ENCODE measurements around the gene TAS2R1. TPM values are rescaled to one million over a fixed set of nuclear protein-coding genes. Genes with fewer than 3 reads are reported as not detected.

Gene TAS2R1
- total RNA-seq, 3 donors from 2014 or later = not detected

DNA sequence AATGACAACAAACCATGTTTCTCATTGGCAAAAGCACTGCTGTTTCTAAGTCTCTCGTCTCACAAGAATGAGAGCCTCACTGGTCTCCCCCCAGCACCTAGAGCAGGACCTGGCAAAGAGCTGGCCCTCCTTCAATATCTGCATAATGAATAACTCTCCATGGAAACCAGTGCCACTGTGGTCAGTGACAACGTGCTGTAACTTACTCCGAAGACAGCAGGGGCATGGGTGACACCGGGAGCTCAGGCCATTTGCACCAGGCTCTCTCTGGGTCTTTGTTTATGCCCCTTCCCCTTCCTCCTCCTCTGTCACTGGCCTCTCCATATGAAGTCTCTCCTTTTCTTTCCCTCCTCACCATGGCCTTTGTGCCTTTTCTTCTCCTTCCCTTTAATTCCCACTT lies 33.3 kb downstream of the TAS2R1 start:
- TF ChIP-seq, protein P1, sequence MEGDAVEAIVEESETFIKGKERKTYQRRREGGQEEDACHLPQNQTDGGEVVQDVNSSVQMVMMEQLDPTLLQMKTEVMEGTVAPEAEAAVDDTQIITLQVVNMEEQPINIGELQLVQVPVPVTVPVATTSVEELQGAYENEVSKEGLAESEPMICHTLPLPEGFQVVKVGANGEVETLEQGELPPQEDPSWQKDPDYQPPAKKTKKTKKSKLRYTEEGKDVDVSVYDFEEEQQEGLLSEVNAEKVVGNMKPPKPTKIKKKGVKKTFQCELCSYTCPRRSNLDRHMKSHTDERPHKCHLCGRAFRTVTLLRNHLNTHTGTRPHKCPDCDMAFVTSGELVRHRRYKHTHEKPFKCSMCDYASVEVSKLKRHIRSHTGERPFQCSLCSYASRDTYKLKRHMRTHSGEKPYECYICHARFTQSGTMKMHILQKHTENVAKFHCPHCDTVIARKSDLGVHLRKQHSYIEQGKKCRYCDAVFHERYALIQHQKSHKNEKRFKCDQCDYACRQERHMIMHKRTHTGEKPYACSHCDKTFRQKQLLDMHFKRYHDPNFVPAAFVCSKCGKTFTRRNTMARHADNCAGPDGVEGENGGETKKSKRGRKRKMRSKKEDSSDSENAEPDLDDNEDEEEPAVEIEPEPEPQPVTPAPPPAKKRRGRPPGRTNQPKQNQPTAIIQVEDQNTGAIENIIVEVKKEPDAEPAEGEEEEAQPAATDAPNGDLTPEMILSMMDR (IDR thresholded peaks at IDR 0.05) = no peak
- no peak for ATAC-seq
- intact Hi-C loops (cut with DNase I, micrococcal nuclease) = no loop called here
- H3K4me1 ChIP-seq (ENCODE audit: low read depth) = peaks cover 10% of the 10 kb centered on the region
- no peak overlapping the region for H3K4me3 ChIP-seq
- H3K36me3 ChIP-seq (ENCODE audit: low read depth) = no peaks in the 10 kb centered on the region
- H3K9me3 ChIP-seq = no peaks in the 10 kb centered on the region
- no peak for DNase-seq

DNA sequence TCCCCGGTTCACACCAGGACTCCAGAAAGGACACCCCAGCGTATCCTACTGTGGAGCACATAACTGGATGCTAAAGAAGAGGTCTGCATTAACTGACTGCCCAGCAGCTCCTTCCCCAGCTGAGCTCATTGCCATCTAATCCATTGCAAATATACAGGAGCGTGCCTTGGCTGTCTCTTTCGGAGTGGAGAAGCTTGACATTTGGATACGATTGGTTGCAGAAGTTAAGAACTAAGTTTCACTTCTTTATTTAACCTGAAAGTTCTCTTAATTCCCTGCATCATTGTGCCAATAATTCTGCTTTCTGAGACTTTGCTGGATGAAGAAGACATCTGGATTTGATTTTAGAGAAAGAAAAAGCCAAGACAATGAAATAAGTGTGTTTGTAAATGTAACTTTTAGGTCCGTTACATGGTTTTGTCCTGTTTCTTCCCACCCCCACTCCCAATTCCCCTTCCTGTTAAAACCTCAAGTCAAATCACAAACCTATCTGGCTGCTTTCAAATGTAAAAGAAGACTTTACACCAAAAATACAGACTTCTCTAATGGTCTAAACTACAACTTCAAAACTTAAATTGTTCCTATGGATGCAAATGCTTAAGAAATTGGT lies 33.9 kb downstream of the TAS2R1 start:
- DNase-seq = no peak
- H3K36me3 ChIP-seq (ENCODE audit: low read depth) = no peaks in the 10 kb centered on the region
- intact Hi-C loops (cut with DNase I, micrococcal nuclease) = no loop called here
- no peaks in the 10 kb centered on the region for H3K9me3 ChIP-seq
- H3K4me1 ChIP-seq (ENCODE audit: low read depth) = peaks cover 10% of the 10 kb centered on the region
- no peak overlapping the region for H3K4me3 ChIP-seq
- TF ChIP-seq, protein P1 (IDR thresholded peaks at IDR 0.05) = no peak
- no peak for ATAC-seq

DNA sequence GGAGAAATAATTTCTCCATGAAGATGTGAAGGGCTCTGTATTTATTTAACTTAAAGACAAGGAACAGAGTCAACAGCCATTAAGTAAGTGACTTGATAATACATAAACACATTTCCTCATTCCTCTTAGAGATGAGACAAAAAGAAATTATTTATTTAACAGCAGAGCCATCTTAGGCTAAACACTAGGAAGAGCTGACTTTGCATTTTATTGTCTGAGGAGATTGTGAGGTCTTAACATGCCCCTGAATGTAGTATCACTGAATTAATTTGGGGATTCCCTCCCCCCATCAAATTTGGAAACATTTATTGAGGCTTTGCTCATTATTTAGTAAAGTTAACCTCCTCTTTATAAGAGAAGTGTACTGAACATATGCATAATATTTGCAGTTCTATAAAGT lies 35.2 kb downstream of the TAS2R1 start:
- Histone ChIP-seq H3K4me3 (no peak overlapping the region), H3K36me3 (ENCODE audit: low read depth) (no peaks in the 10 kb centered on the region), H3K9me3 (no peaks in the 10 kb centered on the region), H3K4me1 (ENCODE audit: low read depth) (peaks cover 10% of the 10 kb centered on the region)
- TF ChIP-seq, protein P1 (IDR thresholded peaks at IDR 0.05) = no peak
- ATAC-seq (no peak), DNase-seq (no peak)
- intact Hi-C loops (cut with DNase I, micrococcal nuclease) = no loop called here

DNA sequence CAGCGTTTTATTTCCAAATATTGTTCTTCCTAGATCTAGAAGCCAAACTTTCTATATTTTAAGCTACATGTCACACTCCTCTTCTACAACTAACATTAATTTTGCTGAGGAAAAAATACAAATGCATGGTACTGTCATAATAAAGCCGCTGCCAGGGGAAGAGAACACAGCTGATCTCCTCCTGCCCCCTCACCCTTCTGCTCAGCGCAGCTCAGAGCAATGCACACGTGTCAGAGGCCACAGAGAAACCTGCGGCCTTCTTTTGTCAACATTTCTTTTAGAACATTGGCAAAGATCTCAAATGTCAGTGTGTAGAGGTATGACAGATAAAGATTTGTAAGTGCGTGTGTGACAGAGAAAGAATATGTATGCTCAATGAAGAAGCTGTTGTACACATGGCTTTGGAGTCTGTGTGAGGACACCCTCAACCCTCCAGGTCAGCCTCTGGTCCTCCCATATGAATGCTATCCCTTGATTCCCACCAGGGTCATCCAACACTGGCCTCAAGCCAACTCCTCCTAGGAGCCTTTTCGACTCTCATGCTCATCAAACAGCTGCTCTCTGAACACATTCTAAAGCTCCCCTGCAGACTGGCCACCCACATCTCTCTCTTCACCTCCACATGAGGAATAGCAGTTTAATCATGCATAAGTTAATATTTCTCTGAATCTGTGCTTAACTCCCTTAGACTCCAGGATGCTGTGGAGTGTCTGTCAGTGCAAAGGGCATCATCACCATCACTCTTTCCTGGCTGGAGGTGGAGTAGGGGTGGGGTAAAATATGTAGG lies 40.9 kb downstream of the TAS2R1 start:
- intact Hi-C loops (cut with DNase I, micrococcal nuclease) = no loop called here
- no peak overlapping the region for H3K4me3 ChIP-seq
- H3K36me3 ChIP-seq (ENCODE audit: low read depth) = no peaks in the 10 kb centered on the region
- no peak for ATAC-seq
- H3K9me3 ChIP-seq = no peaks in the 10 kb centered on the region
- no peak for DNase-seq
- TF ChIP-seq, protein P1 (IDR thresholded peaks at IDR 0.05) = no peak
- H3K4me1 ChIP-seq (ENCODE audit: low read depth) = no peaks in the 10 kb centered on the region

DNA sequence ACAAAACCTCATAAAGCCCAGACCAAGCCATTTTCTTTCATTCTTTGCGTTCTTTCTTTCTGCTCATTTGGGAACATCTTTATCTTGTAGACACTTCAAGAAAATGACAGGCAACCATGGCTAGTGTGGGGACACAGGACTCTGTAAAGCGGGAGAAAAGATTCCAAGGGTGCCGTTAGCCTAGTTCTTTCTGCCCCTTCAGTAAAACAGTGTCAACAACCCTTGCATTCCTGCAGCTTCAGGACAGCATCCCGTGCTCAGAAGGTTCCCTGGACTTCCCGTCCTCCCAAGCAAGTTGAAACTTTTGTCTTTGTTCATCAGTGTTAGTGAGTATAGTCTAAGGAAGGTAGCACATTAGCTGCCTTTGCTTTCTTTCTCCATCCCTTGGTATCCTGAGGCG lies 41.9 kb downstream of the TAS2R1 start:
- TF ChIP-seq, protein P1 (IDR thresholded peaks at IDR 0.05) = no peak
- intact Hi-C loops (cut with DNase I, micrococcal nuclease) = no loop called here
- no peaks in the 10 kb centered on the region for H3K4me1 ChIP-seq (ENCODE audit: low read depth)
- H3K9me3 ChIP-seq = no peaks in the 10 kb centered on the region
- H3K4me3 ChIP-seq = no peak overlapping the region
- ATAC-seq (no peak), DNase-seq (no peak)
- H3K36me3 ChIP-seq (ENCODE audit: low read depth) = no peaks in the 10 kb centered on the region
